GM18858 (cell line): ENCODE measurements around the gene CDKN2A.
A peak's percentile ranks its signal among the peaks of the same experiment; 100 is the strongest.

Experiments
- ATAC-seq: cut with Tn5 transposase; IDR thresholded peaks from one replicate; pipeline ENCODE4 v1.9.1; 2021; ENCODE audit not compliant: unreplicated experiment

Gene CDKN2A

GRCh38 chr9:22008384-22008716, 14.2 kb upstream of the CDKN2A start:
- peak; percentile 2 for ATAC-seq

GRCh38 chr9:22005702-22006606, 11.8 kb upstream of the CDKN2A start:
- ATAC-seq: no peak

- no peak for ATAC-seq
Measured at GRCh38 chr9:22005021-22005701, 11.0 kb upstream of the CDKN2A start.

GRCh38 chr9:22002038-22002437, 7.8 kb upstream of the CDKN2A start:
- no peak for ATAC-seq

- ATAC-seq: no peak
Measured at GRCh38 chr9:21998026-21998425, 3.8 kb upstream of the CDKN2A start.

GRCh38 chr9:21997480-21997879, 3.3 kb upstream of the CDKN2A start:
- ATAC-seq: no peak

- ATAC-seq: no peak
Measured at GRCh38 chr9:21996858-21997257, 2.7 kb upstream of the CDKN2A start.

- no peak for ATAC-seq
Measured at GRCh38 chr9:21996438-21996837, 2.2 kb upstream of the CDKN2A start.

- no peak for ATAC-seq
Measured at GRCh38 chr9:21995666-21996398, 1.6 kb upstream of the CDKN2A start.

GRCh38 chr9:21995006-21995665, 944 bp upstream of the CDKN2A start:
- ATAC-seq: peak; percentile 78

- ATAC-seq: peak; percentile 19
Measured at GRCh38 chr9:21994556-21995005, 389 bp upstream of the CDKN2A start, which contains the start of gene CDKN2B-AS1. CDKN2B-AS1 (plus strand) TSS chr9:21994791.

GRCh38 chr9:21993007-21993406, 1.2 kb downstream of the CDKN2A start:
- no peak for ATAC-seq

GRCh38 chr9:21991072-21991959, 2.9 kb downstream of the CDKN2A start:
- no peak for ATAC-seq

GRCh38 chr9:21989440-21990189, 4.6 kb downstream of the CDKN2A start:
- no peak for ATAC-seq

GRCh38 chr9:21988056-21988990, 5.9 kb downstream of the CDKN2A start:
- no peak for ATAC-seq

- ATAC-seq: peak; percentile 58
Measured at GRCh38 chr9:21985964-21986667, 8.1 kb downstream of the CDKN2A start.

- ATAC-seq: no peak
Measured at GRCh38 chr9:21984101-21984500, 10.1 kb downstream of the CDKN2A start.

GRCh38 chr9:21983561-21983935, 10.6 kb downstream of the CDKN2A start:
- ATAC-seq: no peak
